Skeletal muscle tissue (tissue), 4 donors: Measurements from ENCODE around the gene MED29. TPM values are rescaled to one million over a fixed set of nuclear protein-coding genes. Genes with fewer than 3 reads are reported as not detected.

Experiments
- H3K27ac ChIP-seq: one replicate; pipeline ENCODE4 v1.7.0; 2013; ENCODE audit warnings: mild to moderate bottlenecking, low read depth, low read length, inconsistent platforms
- H3K27me3 ChIP-seq, 3 donors: one replicate each; pipeline ENCODE4 v1.7.0; 2013; ENCODE audit warnings: low read length in 3 of 3; ENCODE audit not compliant: control insufficient read depth in 3 of 3, insufficient read depth in 3 of 3
- H3K36me3 ChIP-seq, 3 donors: one replicate each; pipeline ENCODE4 v1.7.0; 2013; ENCODE audit warnings: low read length in 3 of 3; ENCODE audit not compliant: control insufficient read depth in 3 of 3, insufficient read depth in 3 of 3
- H3K4me1 ChIP-seq, 3 donors: one replicate each; pipeline ENCODE4 v1.7.0; 2013; ENCODE audit warnings: low read length in 3 of 3, mild to moderate bottlenecking in 3 of 3; ENCODE audit not compliant: control insufficient read depth in 3 of 3, insufficient read depth in 3 of 3
- H3K4me3 ChIP-seq, 3 donors: one replicate each; pipeline ENCODE4 v1.7.0; 2013; ENCODE audit warnings: low read length in 3 of 3
- H3K9ac ChIP-seq, 3 donors: one replicate each; pipeline ENCODE4 v1.7.0; 2013; ENCODE audit warnings: low read length in 3 of 3, mild to moderate bottlenecking in 3 of 3, moderate library complexity in 2 of 3, low read depth in 1 of 3
- H3K9me3 ChIP-seq, 3 donors: one replicate each; pipeline ENCODE4 v1.7.0; 2013; ENCODE audit warnings: low read length in 3 of 3; ENCODE audit not compliant: control insufficient read depth in 3 of 3
- total RNA-seq: library from RNA; depleted of rRNA; stranded (reverse); fragments of >200 nt; gene quantifications from one replicate; pipeline ENCODE4 v1.2.3, GENCODE V29; 2014
- donor health status: Osteomylitis.

The MED29 gene
- total RNA-seq, 1 donor from 2014 or later = 9.4 TPM

DNA sequence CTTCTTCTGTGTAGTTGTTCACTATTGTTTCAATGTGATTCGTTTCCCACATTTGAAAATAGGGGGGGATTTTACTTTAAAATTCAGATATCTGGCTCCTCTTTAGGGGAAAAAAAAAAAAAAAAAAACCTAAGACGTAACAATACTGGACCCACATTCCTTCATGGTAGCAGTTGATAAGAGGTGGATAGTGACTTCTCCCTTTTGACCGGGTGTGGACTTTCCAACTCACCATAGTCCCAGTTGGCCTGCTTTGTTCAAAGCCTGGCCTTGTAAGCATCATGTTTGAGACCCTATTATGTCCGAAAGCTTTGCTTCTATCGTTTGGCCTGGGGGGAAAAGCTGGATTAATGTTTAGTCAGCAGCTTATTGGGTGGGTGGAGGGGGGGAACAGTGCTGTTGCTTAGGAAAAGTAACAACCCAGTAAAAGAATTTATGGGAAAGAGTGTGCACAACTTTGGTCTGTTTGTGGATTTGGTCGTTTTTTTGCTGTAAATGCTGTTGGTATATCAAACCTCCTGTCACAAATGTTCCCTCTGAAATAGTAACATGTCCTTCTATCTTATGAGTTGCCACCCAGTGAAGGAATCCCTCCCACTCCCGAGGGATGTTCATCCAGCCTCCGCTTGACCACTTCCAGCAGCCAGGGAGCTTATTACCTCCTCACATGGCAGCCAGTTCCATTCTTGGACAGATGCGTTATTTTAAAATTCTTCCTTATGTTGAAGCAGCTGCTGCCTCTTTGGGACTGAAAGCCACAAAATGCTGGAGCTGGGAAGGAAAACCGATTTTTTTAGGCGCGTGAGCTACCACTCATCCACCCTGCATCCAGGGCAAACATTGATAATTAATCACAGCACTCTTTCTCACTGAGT is 38.6 kb upstream of the MED29 start:
- Histone ChIP-seq H3K27ac (peak overlapping the region; percentile 19), H3K9ac (no peak overlapping the region), H3K4me1 (peaks cover 0 to 20% (median 7%) of the 10 kb centered on the region in 3 donors), H3K27me3 (no peaks in the 10 kb centered on the region), H3K9me3 (no peaks in the 10 kb centered on the region), H3K36me3 (peaks cover 32 to 43% (median 40%) of the 10 kb centered on the region in 3 donors), H3K4me3 (no peak overlapping the region)

- H3K9ac ChIP-seq = no peak overlapping the region
- no peaks in the 10 kb centered on the region for H3K9me3 ChIP-seq
- H3K27me3 ChIP-seq = no peaks in the 10 kb centered on the region
- H3K4me3 ChIP-seq = no peak overlapping the region
- H3K27ac ChIP-seq = no peak overlapping the region
- peaks cover 0 to 16% (median 7%) of the 10 kb centered on the region in 3 donors for H3K4me1 ChIP-seq
- H3K36me3 ChIP-seq = peaks cover 46 to 63% (median 55%) of the 10 kb centered on the region in 3 donors
Measured at GRCh38 chr19:39355253-39355652, 35.9 kb upstream of the MED29 start.

- Histone ChIP-seq H3K27me3 (no peaks in the 10 kb centered on the region), H3K9me3 (no peaks in the 10 kb centered on the region), H3K4me1 (peaks cover 0 to 15% (median 7%) of the 10 kb centered on the region in 3 donors), H3K36me3 (peaks cover 51 to 71% (median 62%) of the 10 kb centered on the region in 3 donors), H3K4me3 (no peak overlapping the region), H3K9ac (no peak overlapping the region), H3K27ac (no peak overlapping the region)
Measured at GRCh38 chr19:39356073-39356472, 35.1 kb upstream of the MED29 start.

DNA sequence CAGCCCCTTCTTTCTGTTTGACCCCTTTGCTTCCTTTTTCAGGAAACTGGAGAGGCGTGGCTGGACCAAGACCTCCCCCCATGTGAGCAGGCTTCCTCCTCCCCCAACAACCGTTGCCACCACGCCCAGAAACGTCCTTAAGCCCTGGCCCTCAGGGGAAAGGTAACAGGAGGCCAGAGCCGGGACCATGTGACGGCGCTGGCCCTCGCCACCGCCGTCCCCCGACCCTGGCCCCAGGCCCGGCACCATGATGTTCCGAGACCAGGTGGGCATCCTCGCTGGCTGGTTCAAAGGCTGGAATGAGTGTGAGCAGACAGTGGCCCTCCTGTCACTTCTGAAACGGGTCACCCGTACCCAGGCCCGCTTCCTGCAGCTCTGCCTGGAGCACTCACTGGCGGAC is 34.5 kb upstream of the MED29 start:
- Histone ChIP-seq H3K36me3 (peaks cover 51 to 71% (median 62%) of the 10 kb centered on the region in 3 donors), H3K4me3 (no peak overlapping the region), H3K27ac (no peak overlapping the region), H3K4me1 (peaks cover 0 to 9% (median 5%) of the 10 kb centered on the region in 3 donors), H3K9ac (no peak overlapping the region), H3K9me3 (no peaks in the 10 kb centered on the region), H3K27me3 (no peaks in the 10 kb centered on the region)

- Histone ChIP-seq H3K9me3 (no peaks in the 10 kb centered on the region), H3K9ac (no peak overlapping the region), H3K4me3 (no peak overlapping the region), H3K27me3 (no peaks in the 10 kb centered on the region), H3K27ac (no peak overlapping the region), H3K36me3 (peaks cover 51 to 67% (median 65%) of the 10 kb centered on the region in 3 donors), H3K4me1 (peaks cover 20 to 23% (median 22%) of the 10 kb centered on the region in 3 donors)
Measured at GRCh38 chr19:39359026-39359425, 32.2 kb upstream of the MED29 start.

DNA sequence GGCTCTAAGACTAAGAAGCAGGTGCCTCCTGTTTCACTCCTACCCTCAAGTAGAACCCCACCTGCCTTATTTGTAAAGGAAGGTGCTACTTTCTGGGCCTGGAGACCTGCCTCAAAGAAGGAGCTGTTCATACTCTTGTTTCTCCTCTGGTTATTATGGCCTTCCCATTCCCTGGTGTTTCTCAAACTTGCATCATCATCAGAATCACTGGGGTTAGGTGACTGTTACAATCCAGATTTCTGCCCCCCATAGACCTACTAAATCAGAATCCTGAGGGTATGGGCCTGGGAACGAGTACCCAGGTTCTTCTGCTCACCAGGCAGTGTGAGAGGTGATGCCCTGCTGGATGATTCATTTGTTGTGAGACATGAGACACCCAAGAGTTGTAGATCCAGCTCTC is 30.6 kb upstream of the MED29 start:
- H3K4me1 ChIP-seq = peaks cover 29 to 35% (median 29%) of the 10 kb centered on the region in 3 donors
- no peaks in the 10 kb centered on the region for H3K27me3 ChIP-seq
- H3K9me3 ChIP-seq = no peaks in the 10 kb centered on the region
- peaks cover 43 to 55% (median 51%) of the 10 kb centered on the region in 3 donors for H3K36me3 ChIP-seq
- H3K9ac ChIP-seq = no peak overlapping the region
- H3K4me3 ChIP-seq = no peak overlapping the region
- no peak overlapping the region for H3K27ac ChIP-seq

DNA sequence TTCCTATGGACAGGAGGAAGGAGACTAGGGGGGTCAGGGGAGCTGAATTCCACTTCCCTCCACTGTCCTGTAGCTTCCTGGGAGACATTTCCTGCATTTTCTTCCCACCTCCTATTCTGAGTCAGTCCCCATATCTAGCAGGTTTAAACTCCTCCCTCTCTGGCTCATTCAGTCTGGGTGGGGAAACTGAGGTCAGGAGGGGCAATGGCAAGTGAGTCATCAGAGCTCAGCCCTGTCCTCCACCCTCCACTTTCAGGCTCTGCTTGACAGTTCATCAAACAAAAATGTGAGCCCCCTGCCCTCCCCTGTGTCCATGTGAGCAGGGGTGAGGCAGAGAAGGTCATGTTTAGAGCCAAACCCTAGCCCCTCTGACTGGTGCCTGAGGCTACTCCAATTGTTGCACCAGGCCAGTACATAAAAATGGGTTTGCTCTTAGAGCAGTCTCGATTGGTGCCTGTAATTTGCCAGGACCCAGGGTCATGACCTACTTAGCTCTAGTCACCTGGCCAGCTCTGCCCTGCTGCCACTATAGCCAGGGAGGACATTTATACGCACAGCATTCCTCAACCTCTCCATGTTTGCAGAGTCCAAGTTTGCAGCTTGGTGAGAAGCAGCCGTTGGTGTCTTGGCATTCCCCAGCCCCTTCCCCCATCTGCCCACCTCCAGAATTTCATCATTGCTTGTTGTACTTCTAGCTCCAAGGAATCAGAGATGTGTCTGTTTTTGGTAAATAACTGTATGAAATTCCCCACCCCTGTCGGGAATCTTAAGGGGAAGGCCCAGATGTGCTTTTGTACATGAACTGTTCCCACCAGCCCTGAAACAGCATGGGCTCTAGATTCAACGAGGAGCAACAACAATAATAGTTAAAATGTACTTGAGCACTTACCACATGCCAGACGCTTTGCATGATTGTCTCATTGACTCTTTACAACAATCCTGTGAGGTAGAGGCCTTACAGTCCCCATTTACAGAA is 28.2 kb upstream of the MED29 start:
- peak overlapping the region in 2 of 3 donors; percentile 14 to 42 for H3K4me3 ChIP-seq
- peaks cover 32 to 39% (median 33%) of the 10 kb centered on the region in 3 donors for H3K4me1 ChIP-seq
- peak overlapping the region in 2 of 3 donors; percentile 37 to 68 for H3K9ac ChIP-seq
- H3K9me3 ChIP-seq = no peaks in the 10 kb centered on the region
- H3K36me3 ChIP-seq = peaks cover 24 to 36% (median 35%) of the 10 kb centered on the region in 3 donors
- H3K27me3 ChIP-seq = no peaks in the 10 kb centered on the region
- H3K27ac ChIP-seq = peak overlapping the region; percentile 79

GRCh38 chr19:39363901-39364457 is 27.2 kb upstream of the MED29 start:
- H3K9ac ChIP-seq = peak overlapping the region; percentile 40 to 63 (median 58)
- H3K27ac ChIP-seq = peak overlapping the region; percentile 79
- H3K4me3 ChIP-seq = no peak overlapping the region
- H3K4me1 ChIP-seq = peaks cover 32 to 39% (median 33%) of the 10 kb centered on the region in 3 donors
- no peaks in the 10 kb centered on the region for H3K27me3 ChIP-seq
- H3K36me3 ChIP-seq = peaks cover 16 to 32% (median 31%) of the 10 kb centered on the region in 3 donors
- H3K9me3 ChIP-seq = no peaks in the 10 kb centered on the region

DNA sequence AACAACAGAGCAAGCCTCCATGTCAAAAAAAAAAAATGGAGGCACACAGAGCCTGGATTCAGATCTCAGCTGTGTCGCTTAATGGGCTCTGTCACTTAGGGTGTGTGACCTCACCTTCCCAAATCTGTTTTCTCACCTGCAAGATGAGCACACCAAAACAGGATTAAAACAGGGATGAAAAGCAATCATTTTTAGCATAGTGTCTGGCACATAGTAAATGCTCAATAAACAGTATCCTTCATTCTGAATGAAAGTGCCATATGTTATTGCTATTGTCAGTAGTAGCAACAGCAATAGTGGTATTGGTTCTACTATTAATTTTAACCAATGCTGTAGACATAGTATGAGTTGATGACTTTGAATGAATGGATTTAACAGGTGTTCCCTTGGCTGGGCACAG is 25.6 kb upstream of the MED29 start:
- no peak overlapping the region for H3K4me3 ChIP-seq
- no peak overlapping the region for H3K27ac ChIP-seq
- no peaks in the 10 kb centered on the region for H3K27me3 ChIP-seq
- H3K4me1 ChIP-seq = peaks cover 32 to 39% (median 33%) of the 10 kb centered on the region in 3 donors
- no peak overlapping the region for H3K9ac ChIP-seq
- no peaks in the 10 kb centered on the region for H3K9me3 ChIP-seq
- peaks cover 22 to 36% (median 30%) of the 10 kb centered on the region in 3 donors for H3K36me3 ChIP-seq
